HepG2 (cell line): ENCODE results near the gene HTRA2. TPM values are rescaled to one million over a fixed set of nuclear protein-coding genes. Genes with fewer than 3 reads are reported as not detected.

Experiments used
- BORCS8-MEF2B ChIP-seq: sonication (generic); formaldehyde crosslinking; IDR thresholded peaks from 2 replicates; pipeline ENCODE4 v1.8.0; 2022; ENCODE audit warnings: mild to moderate bottlenecking, missing genetic modification reagents
- KLF6 ChIP-seq: IDR thresholded peaks from 2 replicates; pipeline ENCODE4 v1.8.0; 2016; ENCODE audit warnings: missing biosample characterization, missing genetic modification reagents
- MIXL1 ChIP-seq: IDR thresholded peaks from 2 replicates; pipeline ENCODE4 v1.6.1; 2016
- MTF2 ChIP-seq: sonication (generic); formaldehyde crosslinking; IDR thresholded peaks from 2 replicates; pipeline ENCODE4 v1.5.0; 2020; ENCODE audit warnings: missing genetic modification reagents, borderline replicate concordance
- NFYC ChIP-seq: IDR thresholded peaks from 2 replicates; pipeline ENCODE4 v1.6.1; 2016; ENCODE audit warnings: missing genetic modification reagents, missing compliant biosample characterization
- NR1H2 ChIP-seq: sonication (generic); formaldehyde crosslinking; IDR thresholded peaks from 2 replicates; pipeline ENCODE4 v1.8.1; 2022; ENCODE audit warnings: low read depth, missing genetic modification reagents, borderline replicate concordance
- SRY ChIP-seq: sonication (generic); formaldehyde crosslinking; IDR thresholded peaks from 2 replicates; pipeline ENCODE4 v1.8.0; 2022; ENCODE audit warnings: mild to moderate bottlenecking, missing genetic modification reagents
- TCF7L2 ChIP-seq: IDR thresholded peaks from 2 replicates; pipeline ENCODE4 v1.6.1; 2011; ENCODE audit warnings: mild to moderate bottlenecking, low read depth, low read length, moderate library complexity
- TOPORS ChIP-seq: sonication (generic); formaldehyde crosslinking; IDR thresholded peaks from 2 replicates; pipeline ENCODE4 v1.8.0; 2023; ENCODE audit warnings: mild to moderate bottlenecking, missing genetic modification reagents
- ZNF331 ChIP-seq: sonication (generic); formaldehyde crosslinking; IDR thresholded peaks from 2 replicates; pipeline ENCODE4 v1.4.0; 2020; ENCODE audit warnings: missing genetic modification reagents
- ZNF350 ChIP-seq: sonication (generic); formaldehyde crosslinking; IDR thresholded peaks from 2 replicates; pipeline ENCODE4 v1.4.0; 2020; ENCODE audit warnings: mild to moderate bottlenecking, low read depth, missing genetic modification reagents, borderline replicate concordance
- polyA plus RNA-seq, 8 experiments: library from polyadenylated mRNA; depleted of rRNA in 3 of 8; stranded (reverse) in 7 of 8; unstranded in 1 of 8; fragments of >200 nt; fragmentation: Illumina TruSeq in 4 of 8; extraction: Trizol in 4 of 8; gene quantifications; 2 replicates each; pipeline versions ENCODE4 v1.2.1 to v1.2.3, GENCODE V29; 2011 to 2016; ENCODE audit warnings: low read depth in 4 of 8, missing spikeins in 1 of 8, mixed read lengths in 1 of 8; ENCODE audit not compliant: insufficient read depth in 1 of 8
- total RNA-seq, 5 experiments: library from RNA; depleted of rRNA; stranded (reverse); fragments of >200 nt; fragmentation: Illumina TruSeq; extraction: Trizol; gene quantifications; 2 replicates each; pipeline ENCODE4 v1.2.3, GENCODE V29; 2016; ENCODE audit warnings: low read depth in 1 of 5
- TF ChIP-seq, protein P1 (sequence below): IDR thresholded peaks from 2 replicates; pipeline ENCODE4 v1.6.1; 2016; ENCODE audit warnings: missing compliant biosample characterization, missing genetic modification reagents, borderline replicate concordance
- TF ChIP-seq, protein P2 (sequence below), 2 experiments: fragments of 450-650 bp in 1 of 2; sonication (generic) in 1 of 2; formaldehyde crosslinking in 1 of 2; IDR thresholded peaks; 2 replicates each; pipeline versions ENCODE4 v1.6.1 to v1.8.0; 2016 to 2022; ENCODE audit warnings: antibody characterized with exemption in 1 of 2, mild to moderate bottlenecking in 1 of 2, missing genetic modification reagents in 1 of 2
- TF ChIP-seq, protein P3 (sequence below): IDR thresholded peaks from 2 replicates; pipeline ENCODE4 v1.6.1; 2016
- TF ChIP-seq, protein P4 (sequence below): sonication (generic); formaldehyde crosslinking; IDR thresholded peaks from 2 replicates; pipeline ENCODE4 v1.4.0; 2020; ENCODE audit warnings: low read depth, mild to moderate bottlenecking, missing genetic modification reagents

Gene HTRA2
- total and polyA plus RNA-seq, 2 of the 13 experiments (the other 11 are each of a cell fraction or from before 2014, with no cell fraction given) = 47.7 to 50.3 TPM

DNA sequence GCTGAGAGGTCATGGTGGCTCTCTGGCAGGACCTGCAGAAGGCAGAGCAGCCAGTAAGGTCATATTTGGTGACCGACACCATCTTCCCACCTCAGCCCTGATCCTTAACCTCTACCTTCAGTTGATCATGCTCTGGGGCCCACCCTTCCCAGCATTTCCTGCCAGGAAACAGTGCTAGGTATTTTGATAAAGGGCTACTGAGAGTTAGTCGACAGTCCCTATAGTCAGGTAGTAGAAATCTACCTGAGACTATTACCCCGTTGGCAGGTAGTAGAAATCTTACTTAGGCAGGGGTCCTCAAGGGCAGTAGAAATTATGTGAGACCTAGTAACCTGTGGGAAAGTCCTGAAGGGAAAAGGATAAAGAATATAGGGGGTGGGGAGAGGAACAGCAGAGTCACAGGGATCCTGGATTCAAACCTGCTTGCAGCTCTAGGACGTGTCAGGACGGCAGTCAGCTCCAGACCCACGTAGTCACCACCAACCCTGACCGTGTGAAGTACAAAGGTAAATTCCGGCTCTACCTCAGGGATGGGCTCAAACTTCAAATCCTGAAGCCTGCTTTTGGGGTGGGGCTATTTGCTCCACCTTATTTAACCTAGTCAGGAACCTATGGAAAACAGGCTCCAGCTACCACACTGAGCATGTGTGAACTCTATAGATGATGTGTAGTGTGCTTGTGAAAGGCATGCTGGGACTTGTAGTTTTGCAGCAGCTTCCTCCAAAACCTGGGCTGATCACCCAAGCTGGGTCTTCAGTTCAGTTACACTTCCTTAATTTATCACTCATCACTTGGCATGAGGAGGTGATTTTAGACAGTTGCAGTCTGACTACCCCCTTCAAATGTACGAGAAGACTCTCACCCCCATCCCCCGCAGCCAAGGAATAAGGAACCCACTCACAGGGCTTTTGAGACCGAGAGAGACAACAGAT, 3.8 kb upstream of the HTRA2 start, which contains the start of gene DQX1 (continued):
- TF ChIP-seq, protein P1, sequence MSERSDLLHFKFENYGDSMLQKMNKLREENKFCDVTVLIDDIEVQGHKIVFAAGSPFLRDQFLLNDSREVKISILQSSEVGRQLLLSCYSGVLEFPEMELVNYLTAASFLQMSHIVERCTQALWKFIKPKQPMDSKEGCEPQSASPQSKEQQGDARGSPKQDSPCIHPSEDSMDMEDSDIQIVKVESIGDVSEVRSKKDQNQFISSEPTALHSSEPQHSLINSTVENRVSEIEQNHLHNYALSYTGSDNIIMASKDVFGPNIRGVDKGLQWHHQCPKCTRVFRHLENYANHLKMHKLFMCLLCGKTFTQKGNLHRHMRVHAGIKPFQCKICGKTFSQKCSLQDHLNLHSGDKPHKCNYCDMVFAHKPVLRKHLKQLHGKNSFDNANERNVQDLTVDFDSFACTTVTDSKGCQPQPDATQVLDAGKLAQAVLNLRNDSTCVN (CRISPR knock-in tag) = peak; percentile 52; the same call in 1 of the 2 replicates
- TF ChIP-seq, protein P2, sequence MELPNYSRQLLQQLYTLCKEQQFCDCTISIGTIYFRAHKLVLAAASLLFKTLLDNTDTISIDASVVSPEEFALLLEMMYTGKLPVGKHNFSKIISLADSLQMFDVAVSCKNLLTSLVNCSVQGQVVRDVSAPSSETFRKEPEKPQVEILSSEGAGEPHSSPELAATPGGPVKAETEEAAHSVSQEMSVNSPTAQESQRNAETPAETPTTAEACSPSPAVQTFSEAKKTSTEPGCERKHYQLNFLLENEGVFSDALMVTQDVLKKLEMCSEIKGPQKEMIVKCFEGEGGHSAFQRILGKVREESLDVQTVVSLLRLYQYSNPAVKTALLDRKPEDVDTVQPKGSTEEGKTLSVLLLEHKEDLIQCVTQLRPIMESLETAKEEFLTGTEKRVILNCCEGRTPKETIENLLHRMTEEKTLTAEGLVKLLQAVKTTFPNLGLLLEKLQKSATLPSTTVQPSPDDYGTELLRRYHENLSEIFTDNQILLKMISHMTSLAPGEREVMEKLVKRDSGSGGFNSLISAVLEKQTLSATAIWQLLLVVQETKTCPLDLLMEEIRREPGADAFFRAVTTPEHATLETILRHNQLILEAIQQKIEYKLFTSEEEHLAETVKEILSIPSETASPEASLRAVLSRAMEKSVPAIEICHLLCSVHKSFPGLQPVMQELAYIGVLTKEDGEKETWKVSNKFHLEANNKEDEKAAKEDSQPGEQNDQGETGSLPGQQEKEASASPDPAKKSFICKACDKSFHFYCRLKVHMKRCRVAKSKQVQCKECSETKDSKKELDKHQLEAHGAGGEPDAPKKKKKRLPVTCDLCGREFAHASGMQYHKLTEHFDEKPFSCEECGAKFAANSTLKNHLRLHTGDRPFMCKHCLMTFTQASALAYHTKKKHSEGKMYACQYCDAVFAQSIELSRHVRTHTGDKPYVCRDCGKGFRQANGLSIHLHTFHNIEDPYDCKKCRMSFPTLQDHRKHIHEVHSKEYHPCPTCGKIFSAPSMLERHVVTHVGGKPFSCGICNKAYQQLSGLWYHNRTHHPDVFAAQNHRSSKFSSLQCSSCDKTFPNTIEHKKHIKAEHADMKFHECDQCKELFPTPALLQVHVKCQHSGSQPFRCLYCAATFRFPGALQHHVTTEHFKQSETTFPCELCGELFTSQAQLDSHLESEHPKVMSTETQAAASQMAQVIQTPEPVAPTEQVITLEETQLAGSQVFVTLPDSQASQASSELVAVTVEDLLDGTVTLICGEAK (IDR thresholded peaks at IDR 0.05) = no peak
- TF ChIP-seq, protein P2 (CRISPR knock-in tag; IDR thresholded peaks at IDR 0.05) = no peak
- peak; percentile 76; the same call in 1 of the 2 replicates for TF ChIP-seq KLF6
- peak; percentile 62 for TF ChIP-seq NFYC (CRISPR knock-in tag)
- no peak for TF ChIP-seq MTF2
- TF ChIP-seq TOPORS = no peak
- TF ChIP-seq TCF7L2 = no peak
- TF ChIP-seq SRY = no peak
- TF ChIP-seq ZNF350 (CRISPR knock-in tag) = 0 out of 2 replicates have a peak, but pooled peaks have one; percentile 46
- peak; percentile 73; the same call in 1 of the 2 replicates for TF ChIP-seq ZNF331 (CRISPR knock-in tag)
- TF ChIP-seq BORCS8-MEF2B (CRISPR knock-in tag) = no peak
- peak; percentile 75; the same call in 1 of the 2 replicates for TF ChIP-seq MIXL1 (CRISPR knock-in tag)
- TF ChIP-seq, protein P3, sequence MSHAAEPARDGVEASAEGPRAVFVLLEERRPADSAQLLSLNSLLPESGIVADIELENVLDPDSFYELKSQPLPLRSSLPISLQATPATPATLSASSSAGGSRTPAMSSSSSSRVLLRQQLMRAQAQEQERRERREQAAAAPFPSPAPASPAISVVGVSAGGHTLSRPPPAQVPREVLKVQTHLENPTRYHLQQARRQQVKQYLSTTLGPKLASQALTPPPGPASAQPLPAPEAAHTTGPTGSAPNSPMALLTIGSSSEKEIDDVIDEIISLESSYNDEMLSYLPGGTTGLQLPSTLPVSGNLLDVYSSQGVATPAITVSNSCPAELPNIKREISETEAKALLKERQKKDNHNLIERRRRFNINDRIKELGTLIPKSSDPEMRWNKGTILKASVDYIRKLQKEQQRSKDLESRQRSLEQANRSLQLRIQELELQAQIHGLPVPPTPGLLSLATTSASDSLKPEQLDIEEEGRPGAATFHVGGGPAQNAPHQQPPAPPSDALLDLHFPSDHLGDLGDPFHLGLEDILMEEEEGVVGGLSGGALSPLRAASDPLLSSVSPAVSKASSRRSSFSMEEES (CRISPR knock-in tag) = peak; percentile 37; the same call in 1 of the 2 replicates
- TF ChIP-seq, protein P4, sequence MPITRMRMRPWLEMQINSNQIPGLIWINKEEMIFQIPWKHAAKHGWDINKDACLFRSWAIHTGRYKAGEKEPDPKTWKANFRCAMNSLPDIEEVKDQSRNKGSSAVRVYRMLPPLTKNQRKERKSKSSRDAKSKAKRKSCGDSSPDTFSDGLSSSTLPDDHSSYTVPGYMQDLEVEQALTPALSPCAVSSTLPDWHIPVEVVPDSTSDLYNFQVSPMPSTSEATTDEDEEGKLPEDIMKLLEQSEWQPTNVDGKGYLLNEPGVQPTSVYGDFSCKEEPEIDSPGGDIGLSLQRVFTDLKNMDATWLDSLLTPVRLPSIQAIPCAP (CRISPR knock-in tag) = no peak
- no peak for TF ChIP-seq NR1H2 (CRISPR knock-in tag)
